Progenitor cell of endocrine pancreas (in vitro differentiated cells): ENCODE results near the gene SUPT3H. TPM values are rescaled to one million over a fixed set of nuclear protein-coding genes. Genes with fewer than 3 reads are reported as not detected.

Source experiments
- DNase-seq: peaks from one replicate; pipeline ENCODE4 v3.0.0; 2021; ENCODE audit warnings: low spot score; ENCODE audit not compliant: unreplicated experiment
- H3K27ac Mint-ChIP-seq: 2 replicates; pipeline ENCODE4 v1.8.0; 2021; ENCODE audit warnings: mild to moderate bottlenecking, moderate library complexity, mixed read lengths
- H3K27me3 Mint-ChIP-seq: 2 replicates; pipeline ENCODE4 v1.8.0; 2021; ENCODE audit warnings: mixed read lengths
- H3K36me3 Mint-ChIP-seq: 2 replicates; pipeline ENCODE4 v1.8.0; 2022; ENCODE audit warnings: mixed read lengths; ENCODE audit not compliant: insufficient read depth
- H3K4me1 Mint-ChIP-seq: 2 replicates; pipeline ENCODE4 v1.8.0; 2021; ENCODE audit warnings: low read depth, mixed read lengths
- H3K4me3 Mint-ChIP-seq: 2 replicates; pipeline ENCODE4 v1.8.0; 2021; ENCODE audit warnings: low read depth, mild to moderate bottlenecking, moderate library complexity, mixed read lengths
- H3K9me3 Mint-ChIP-seq: 2 replicates; pipeline ENCODE4 v1.8.0; 2021; ENCODE audit warnings: low read depth, mixed read lengths
- CTCF ChIP-seq: fragments of 200-600 bp; sonication (generic); IDR thresholded peaks from one replicate; pipeline ENCODE4 v1.5.0; 2021; ENCODE audit warnings: antibody characterized with exemption, mild to moderate bottlenecking; ENCODE audit not compliant: unreplicated experiment
- total RNA-seq: library from RNA; stranded (reverse); gene quantifications from 2 replicates; pipeline ENCODE4 v1.2.1, GENCODE V29; 2021

The SUPT3H gene
- total RNA-seq, 1 donor from 2014 or later, result 40.5 TPM

- H3K4me3 Mint-ChIP-seq, result no peak overlapping the region
- TF ChIP-seq CTCF, result no peak
- no peaks in the 10 kb centered on the region for H3K27me3 Mint-ChIP-seq
- no peak for DNase-seq
- no peak overlapping the region for H3K27ac Mint-ChIP-seq
- H3K9me3 Mint-ChIP-seq, result no peaks in the 10 kb centered on the region
- H3K4me1 Mint-ChIP-seq, result no peaks in the 10 kb centered on the region
- peaks cover 2% of the 10 kb centered on the region for H3K36me3 Mint-ChIP-seq
Measured at GRCh38 chr6:44826025-44826676, 551.6 kb downstream of the SUPT3H start.

GRCh38 chr6:44825273-44825672 lies 552.5 kb downstream of the SUPT3H start:
- no peak overlapping the region for H3K27ac Mint-ChIP-seq
- no peak for TF ChIP-seq CTCF

GRCh38 chr6:44824567-44824966 lies 553.2 kb downstream of the SUPT3H start:
- Mint-ChIP-seq H3K27ac (no peak overlapping the region), H3K9me3 (no peaks in the 10 kb centered on the region), H3K36me3 (peaks cover 2% of the 10 kb centered on the region), H3K4me1 (no peaks in the 10 kb centered on the region), H3K4me3 (no peak overlapping the region), H3K27me3 (no peaks in the 10 kb centered on the region)
- no peak for TF ChIP-seq CTCF
- no peak for DNase-seq

More at GRCh38 chr6:44825273-44825672, 552.5 kb downstream of the SUPT3H start:
- no peaks in the 10 kb centered on the region for H3K27me3 Mint-ChIP-seq
- H3K4me1 Mint-ChIP-seq, result no peaks in the 10 kb centered on the region
- no peak overlapping the region for H3K4me3 Mint-ChIP-seq
- no peaks in the 10 kb centered on the region for H3K9me3 Mint-ChIP-seq
- H3K36me3 Mint-ChIP-seq, result peaks cover 2% of the 10 kb centered on the region
- no peak for DNase-seq

- Mint-ChIP-seq H3K4me1 (no peaks in the 10 kb centered on the region), H3K4me3 (no peak overlapping the region), H3K27me3 (no peaks in the 10 kb centered on the region), H3K36me3 (peaks cover 11% of the 10 kb centered on the region), H3K9me3 (peaks cover 6% of the 10 kb centered on the region), H3K27ac (no peak overlapping the region)
- no peak for DNase-seq
- TF ChIP-seq CTCF, result no peak
Measured at GRCh38 chr6:44820759-44821158, 557.0 kb downstream of the SUPT3H start.

- H3K4me3 Mint-ChIP-seq, result no peak overlapping the region
- no peak for DNase-seq
- H3K27me3 Mint-ChIP-seq, result no peaks in the 10 kb centered on the region
- no peak for TF ChIP-seq CTCF
- H3K4me1 Mint-ChIP-seq, result no peaks in the 10 kb centered on the region
- peaks cover 6% of the 10 kb centered on the region for H3K9me3 Mint-ChIP-seq
- H3K36me3 Mint-ChIP-seq, result peaks cover 11% of the 10 kb centered on the region
- H3K27ac Mint-ChIP-seq, result no peak overlapping the region
Measured at GRCh38 chr6:44820321-44820720, 557.4 kb downstream of the SUPT3H start.
